Measurements from ENCODE around the gene SDK1.
A peak's percentile ranks its signal among the peaks of the same experiment; 100 is the strongest.

The SDK1 gene

GRCh38 chr7:3832199-3832598 is 531.1 kb downstream of the SDK1 start:
- DNase-seq (ENCODE audit: extremely low spot score), result no peak
- ChIA-PET CTCF (no interaction called here), POLR2A (no interaction called here)
- TF ChIP-seq FOXM1 (IDR thresholded peaks at IDR 0.05; ENCODE audit: borderline replicate concordance), result no peak
- no peak for TF ChIP-seq TARDBP (IDR thresholded peaks at IDR 0.05)
- no peak for TF ChIP-seq HDGF (IDR thresholded peaks at IDR 0.05; ENCODE audit: borderline replicate concordance)

GRCh38 chr7:3835109-3835508 is 534.1 kb downstream of the SDK1 start:
- ChIA-PET CTCF (no interaction called here), POLR2A (no interaction called here)
- DNase-seq (ENCODE audit: extremely low spot score), result peak; percentile 13
- no peak for TF ChIP-seq L3MBTL2 (conservative IDR thresholded peaks at IDR 0.05)
- no peak for TF ChIP-seq BHLHE40 (IDR thresholded peaks at IDR 0.05; ENCODE audit: borderline replicate concordance)
- no peak for TF ChIP-seq SP1 (IDR thresholded peaks at IDR 0.05)
- no peak for TF ChIP-seq LEF1 (IDR thresholded peaks at IDR 0.05; ENCODE audit: borderline replicate concordance)
- TF ChIP-seq ZNF384 (IDR thresholded peaks at IDR 0.05), result no peak
- no peak for TF ChIP-seq FOXA1 (IDR thresholded peaks at IDR 0.05)
- no peak for TF ChIP-seq PKNOX1 (IDR thresholded peaks at IDR 0.05)
- TF ChIP-seq FOXM1 (IDR thresholded peaks at IDR 0.05; ENCODE audit: borderline replicate concordance), result no peak
- no peak for TF ChIP-seq HDGF (IDR thresholded peaks at IDR 0.05; ENCODE audit: borderline replicate concordance)

GRCh38 chr7:3836855-3837254 is 535.8 kb downstream of the SDK1 start:
- TF ChIP-seq CTBP1 (IDR thresholded peaks at IDR 0.05; ENCODE audit: borderline replicate concordance) (no peak), TARDBP (IDR thresholded peaks at IDR 0.05) (no peak), LEF1 (IDR thresholded peaks at IDR 0.05; ENCODE audit: borderline replicate concordance) (no peak), FOXK2 (IDR thresholded peaks at IDR 0.05) (no peak), SP1 (IDR thresholded peaks at IDR 0.05) (no peak), ZNF384 (IDR thresholded peaks at IDR 0.05) (no peak), NFRKB (IDR thresholded peaks at IDR 0.05) (no peak), HDGF (IDR thresholded peaks at IDR 0.05; ENCODE audit: borderline replicate concordance) (no peak), ARNT (IDR thresholded peaks at IDR 0.05) (no peak)
- DNase-seq (ENCODE audit: extremely low spot score), result no peak
- ChIA-PET POLR2A (no interaction called here), CTCF (no interaction called here)

GRCh38 chr7:3844540-3845151 is 543.6 kb downstream of the SDK1 start:
- ChIA-PET CTCF (no interaction called here), POLR2A (no interaction called here)

GRCh38 chr7:3846738-3847137 is 545.7 kb downstream of the SDK1 start:
- TF ChIP-seq SP1 (IDR thresholded peaks at IDR 0.05) (no peak), FOXM1 (IDR thresholded peaks at IDR 0.05; ENCODE audit: borderline replicate concordance) (no peak), FOXA1 (IDR thresholded peaks at IDR 0.05) (no peak), L3MBTL2 (conservative IDR thresholded peaks at IDR 0.05) (no peak), FOXK2 (IDR thresholded peaks at IDR 0.05) (no peak)
- DNase-seq (ENCODE audit: extremely low spot score), result no peak
- ChIA-PET POLR2A (no interaction called here), CTCF (no interaction called here)

More at GRCh38 chr7:3844540-3845151, 543.6 kb downstream of the SDK1 start:
- DNase-seq (ENCODE audit: extremely low spot score), result no peak
- TF ChIP-seq LEF1 (IDR thresholded peaks at IDR 0.05; ENCODE audit: borderline replicate concordance) (no peak), CTBP1 (IDR thresholded peaks at IDR 0.05; ENCODE audit: borderline replicate concordance) (no peak), HDGF (IDR thresholded peaks at IDR 0.05; ENCODE audit: borderline replicate concordance) (no peak), ZNF384 (IDR thresholded peaks at IDR 0.05) (no peak), FOXA1 (IDR thresholded peaks at IDR 0.05) (no peak), ELF4 (IDR thresholded peaks at IDR 0.05) (no peak), NFRKB (IDR thresholded peaks at IDR 0.05) (no peak), PKNOX1 (IDR thresholded peaks at IDR 0.05) (no peak), TARDBP (IDR thresholded peaks at IDR 0.05) (no peak), ARNT (IDR thresholded peaks at IDR 0.05) (no peak), FOXM1 (IDR thresholded peaks at IDR 0.05; ENCODE audit: borderline replicate concordance) (no peak), FOXK2 (IDR thresholded peaks at IDR 0.05) (no peak), L3MBTL2 (conservative IDR thresholded peaks at IDR 0.05) (no peak)

GRCh38 chr7:3847336-3847735 is 546.3 kb downstream of the SDK1 start:
- POLR2A ChIA-PET, result no interaction called here
- TF ChIP-seq PKNOX1 (IDR thresholded peaks at IDR 0.05) (no peak), ELF4 (IDR thresholded peaks at IDR 0.05) (no peak), ARNT (IDR thresholded peaks at IDR 0.05) (no peak), LEF1 (IDR thresholded peaks at IDR 0.05; ENCODE audit: borderline replicate concordance) (no peak), CTBP1 (IDR thresholded peaks at IDR 0.05; ENCODE audit: borderline replicate concordance) (no peak), NFRKB (IDR thresholded peaks at IDR 0.05) (no peak), SP1 (IDR thresholded peaks at IDR 0.05) (no peak), FOXA1 (IDR thresholded peaks at IDR 0.05) (no peak)

GRCh38 chr7:3859431-3859830 is 558.4 kb downstream of the SDK1 start:
- no peak for TF ChIP-seq FOXM1 (IDR thresholded peaks at IDR 0.05; ENCODE audit: borderline replicate concordance)
- TF ChIP-seq FOXK2 (IDR thresholded peaks at IDR 0.05), result no peak
- no peak for TF ChIP-seq NFRKB (IDR thresholded peaks at IDR 0.05)
- TF ChIP-seq ELF4 (IDR thresholded peaks at IDR 0.05), result no peak
- TF ChIP-seq LEF1 (IDR thresholded peaks at IDR 0.05; ENCODE audit: borderline replicate concordance), result no peak
- TF ChIP-seq FOXA1 (IDR thresholded peaks at IDR 0.05), result no peak
- ChIA-PET POLR2A (no interaction called here), CTCF (no interaction called here)
- no peak for DNase-seq (ENCODE audit: extremely low spot score)

More at GRCh38 chr7:3847336-3847735, 546.3 kb downstream of the SDK1 start:
- no peak for DNase-seq (ENCODE audit: extremely low spot score)
- CTCF ChIA-PET, result no interaction called here
